H1 (cell line): ENCODE data around the gene PREX1. TPM values are rescaled to one million over a fixed set of nuclear protein-coding genes. Genes with fewer than 3 reads are reported as not detected.
A peak's percentile ranks its signal among the peaks of the same experiment; 100 is the strongest.

ENCODE experiments used
- CTCF ChIA-PET: fragments of 300-600 bp; sonication (Branson Sonifier 250); formaldehyde crosslinking; loops from one replicate; lab custom pipeline; 2021; ENCODE audit not compliant: partially characterized antibody; lab: Charles Lee
- POLR2A ChIA-PET: fragments of 300-600 bp; sonication (Branson Sonifier 250); formaldehyde crosslinking; loops from one replicate; lab custom pipeline; 2021; ENCODE audit warnings: inconsistent platforms; ENCODE audit not compliant: partially characterized antibody; lab: Charles Lee
- DNase-seq, 2 experiments: peaks; one replicate each; pipeline versions ENCODE4 v3.0.0 to v3.0.0-alpha.2; 2010 to 2022; ENCODE audit warnings: low spot score in 2 of 2, low read depth in 1 of 2, mixed read lengths in 1 of 2
- FAIRE-seq: peaks from 2 replicates; lab custom pipeline; 2011; peaks lifted over from hg19 to GRCh38; lab: Jason Lieb, UNC
- H2AFZ ChIP-seq: 2 replicates; pipeline ENCODE4 v1.8.1; 2012; ENCODE audit warnings: low read length, inconsistent platforms
- H2AK5ac ChIP-seq: 2 replicates; pipeline ENCODE4 v1.6.1; 2013; ENCODE audit warnings: low read depth, low read length
- H2BK120ac ChIP-seq: replicated peaks from 2 replicates; pipeline ENCODE3; 2013; ENCODE audit warnings: low read depth, low read length, inconsistent platforms
- H2BK12ac ChIP-seq: 2 replicates; pipeline ENCODE4 v1.6.1; 2013; ENCODE audit warnings: low read depth, low read length
- H2BK15ac ChIP-seq: 2 replicates; pipeline ENCODE4 v1.6.1; 2013; ENCODE audit warnings: low read length
- H2BK20ac ChIP-seq: 2 replicates; pipeline ENCODE4 v1.6.1; 2013; ENCODE audit warnings: low read length
- H2BK5ac ChIP-seq: 2 replicates; pipeline ENCODE4 v1.6.1; 2013; ENCODE audit warnings: low read depth, low read length
- H3K14ac ChIP-seq: 2 replicates; pipeline ENCODE4 v1.6.1; 2013; ENCODE audit warnings: inconsistent platforms; ENCODE audit not compliant: insufficient read length
- H3K18ac ChIP-seq: 2 replicates; pipeline ENCODE4 v1.6.1; 2013; ENCODE audit warnings: low read length; ENCODE audit errors: extremely low read depth
- H3K23ac ChIP-seq: 2 replicates; pipeline ENCODE4 v1.6.1; 2013; ENCODE audit warnings: inconsistent platforms; ENCODE audit not compliant: insufficient read length
- H3K23me2 ChIP-seq: 2 replicates; pipeline ENCODE4 v1.6.1; 2013; ENCODE audit warnings: low read depth, low read length
- H3K27ac ChIP-seq: 2 replicates; pipeline ENCODE4 v1.6.1; 2011; ENCODE audit warnings: low read depth, low read length, inconsistent platforms
- H3K27me3 ChIP-seq, 4 experiments: replicated peaks in 1 of 4; 1 replicate in 1 of 4; 2 replicates in 3 of 4; pipeline versions ENCODE4 v1.6.1 to v1.8.1; 2011 to 2013; ENCODE audit warnings: low read length in 3 of 4, mild to moderate bottlenecking in 3 of 4, inconsistent platforms in 2 of 4, mixed read lengths in 2 of 4, moderate library complexity in 1 of 4; ENCODE audit not compliant: control insufficient read depth in 3 of 4, insufficient read depth in 3 of 4; ENCODE audit errors: extremely low read depth in 1 of 4
- H3K36me3 ChIP-seq, 4 experiments: 2 replicates each; pipeline versions ENCODE4 v1.6.1 to v1.8.1; 2011 to 2013; ENCODE audit warnings: mild to moderate bottlenecking in 4 of 4, low read length in 3 of 4, moderate library complexity in 2 of 4, control low read depth in 1 of 4, inconsistent platforms in 1 of 4; ENCODE audit not compliant: insufficient read depth in 4 of 4, control insufficient read depth in 2 of 4
- H3K4ac ChIP-seq: replicated peaks from 2 replicates; pipeline ENCODE3; 2013; ENCODE audit warnings: low read length, low read depth, mixed read lengths, inconsistent platforms; ENCODE audit not compliant: insufficient read length
- H3K4me1 ChIP-seq, 4 experiments: replicated peaks in 1 of 4; 1 replicate in 1 of 4; 2 replicates in 3 of 4; pipeline versions ENCODE4 v1.6.1 to v1.8.1; 2011 to 2013; ENCODE audit warnings: low read length in 3 of 4, inconsistent platforms in 2 of 4, mixed read lengths in 1 of 4; ENCODE audit not compliant: insufficient read depth in 4 of 4, control insufficient read depth in 3 of 4
- H3K4me2 ChIP-seq, 2 experiments: 2 replicates each; pipeline versions ENCODE4 v1.6.1 to v1.8.1; 2011 to 2013; ENCODE audit warnings: low read depth in 2 of 2, low read length in 2 of 2, control low read depth in 1 of 2, inconsistent platforms in 1 of 2, mild to moderate bottlenecking in 1 of 2; ENCODE audit not compliant: insufficient read depth in 1 of 2
- H3K4me3 ChIP-seq, 4 experiments: fragments of 200-600, 300-600 bp in 1 of 4; sonication (generic), shearing (Covaris generic), sonication (Bioruptor Twin) in 1 of 4; 2 replicates each; pipeline versions ENCODE4 v1.5.1 to v1.8.1; 2011 to 2016; ENCODE audit warnings: low read length in 4 of 4, low read depth in 3 of 4, control low read depth in 2 of 4, inconsistent platforms in 2 of 4, mild to moderate bottlenecking in 2 of 4, mixed read lengths in 1 of 4, moderate library complexity in 1 of 4; ENCODE audit not compliant: insufficient read depth in 2 of 4; ENCODE audit errors: extremely low read depth in 1 of 4
- H3K56ac ChIP-seq: replicated peaks from 2 replicates; pipeline ENCODE3; 2013; ENCODE audit warnings: low read depth, mild to moderate bottlenecking, mixed read lengths, low read length, inconsistent platforms; ENCODE audit not compliant: insufficient read length
- H3K79me1 ChIP-seq: 2 replicates; pipeline ENCODE4 v1.6.1; 2013; ENCODE audit warnings: low read depth, low read length, control low read depth
- H3K79me2 ChIP-seq, 2 experiments: 2 replicates each; pipeline versions ENCODE4 v1.6.1 to v1.8.1; 2012 to 2013; ENCODE audit warnings: low read length in 2 of 2, mild to moderate bottlenecking in 2 of 2, inconsistent platforms in 1 of 2; ENCODE audit not compliant: insufficient read depth in 2 of 2, control insufficient read depth in 1 of 2
- H3K9ac ChIP-seq, 4 experiments: replicated peaks in 1 of 4; 1 replicate in 1 of 4; 2 replicates in 3 of 4; pipeline versions ENCODE4 v1.6.1 to v1.8.1; 2011 to 2013; ENCODE audit warnings: low read depth in 3 of 4, low read length in 3 of 4, control low read depth in 2 of 4, mild to moderate bottlenecking in 2 of 4, moderate library complexity in 2 of 4, inconsistent platforms in 1 of 4; ENCODE audit errors: extremely low read depth in 1 of 4
- H3K9me3 ChIP-seq, 2 experiments: 2 replicates each; pipeline versions ENCODE4 v1.6.1 to v1.8.1; 2012 to 2013; ENCODE audit warnings: mild to moderate bottlenecking in 2 of 2, moderate library complexity in 2 of 2, control low read depth in 1 of 2, inconsistent platforms in 1 of 2, low read depth in 1 of 2, low read length in 1 of 2, mixed read lengths in 1 of 2; ENCODE audit not compliant: insufficient read depth in 2 of 2
- H4K20me1 ChIP-seq, 2 experiments: replicated peaks in 1 of 2; 2 replicates each; pipeline versions ENCODE3 to v1.8.1; 2011 to 2013; ENCODE audit warnings: inconsistent platforms in 2 of 2, low read length in 2 of 2, mild to moderate bottlenecking in 1 of 2; ENCODE audit not compliant: insufficient read depth in 2 of 2, control insufficient read depth in 1 of 2
- H4K5ac ChIP-seq: 2 replicates; pipeline ENCODE4 v1.6.1; 2013; ENCODE audit warnings: low read length, low read depth, mixed read lengths, inconsistent platforms; ENCODE audit not compliant: insufficient read length
- H4K8ac ChIP-seq: 2 replicates; pipeline ENCODE4 v1.8.0; 2013; ENCODE audit warnings: mild to moderate bottlenecking, moderate library complexity, low read length, inconsistent platforms; ENCODE audit not compliant: insufficient read depth; ENCODE audit errors: extremely low read depth
- H4K91ac ChIP-seq: replicated peaks from 2 replicates; pipeline ENCODE3; 2013; ENCODE audit warnings: low read length, mixed read lengths, inconsistent platforms; ENCODE audit not compliant: insufficient read length
- WGBS, 2 experiments: shearing (Covaris generic) in 1 of 2; methylation state at CpG; one replicate each; pipeline versions ENCODE4 v1.1.6 to v1.1.7; 2013 to 2015; ENCODE audit warnings: low lambda C conversion rate in 2 of 2, mixed read lengths in 2 of 2, inconsistent platforms in 1 of 2, low coverage in 1 of 2, missing lambda C conversion rate in 1 of 2; ENCODE audit not compliant: insufficient replicate concordance in 2 of 2, insufficient coverage in 1 of 2, insufficient read length in 1 of 2; ENCODE audit errors: extremely low coverage in 1 of 2, missing lambda C conversion rate in 1 of 2; 5-methylcytosine and 5-hydroxymethylcytosine counted together
- polyA plus RNA-seq, 7 experiments: library from polyadenylated mRNA; depleted of rRNA in 3 of 7; stranded (reverse) in 5 of 7; unstranded in 2 of 7; fragments of >200 nt in 5 of 7; fragments of 200-250 nt in 2 of 7; gene quantifications; 1 replicate in 5 of 7; 2 replicates in 1 of 7; 4 replicates in 1 of 7; pipeline versions ENCODE4 v1.2.1 to v1.2.3, GENCODE V29; 2011 to 2013; ENCODE audit warnings: missing spikeins in 2 of 7, mixed read lengths in 2 of 7
- total RNA-seq: library from RNA; stranded (reverse); fragmentation: NEBNext Ultra II Directional; extraction: Animal tissue kit (Norgen Biotek cat#: 25700); gene quantifications from 2 replicates; pipeline ENCODE4 v1.2.1, GENCODE V29; 2021

PREX1 gene
- total and polyA plus RNA-seq, 2 of the 8 experiments (the other 6 are each of a cell fraction or from before 2014, with no cell fraction given), result 10.7 to 12.8 TPM

DNA sequence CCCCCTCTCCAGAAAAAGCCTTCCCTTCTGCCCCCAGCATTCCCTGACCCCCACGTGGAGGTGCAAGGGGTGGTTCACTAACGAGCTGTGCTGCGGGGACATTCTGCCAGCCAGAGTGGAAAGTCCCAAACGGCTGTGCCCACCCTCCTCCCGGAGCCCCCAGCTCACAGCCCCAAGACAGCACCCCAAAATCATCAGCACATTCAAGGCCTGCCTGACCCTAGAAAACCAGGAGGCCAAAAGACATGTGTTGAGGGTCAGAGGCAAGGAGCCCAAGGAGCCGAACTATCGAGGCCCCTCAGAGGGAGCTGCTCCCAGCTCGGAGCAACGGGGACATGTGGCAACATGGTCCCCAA, 197.9 kb downstream of the PREX1 start:
- peak overlapping the region; percentile 1; the same call in 1 of the 2 replicates for H4K8ac ChIP-seq
- no peak overlapping the region; the same call in 1 of the 2 replicates for H3K18ac ChIP-seq
- no peak overlapping the region for H3K27ac ChIP-seq
- H2BK120ac ChIP-seq, result no peak overlapping the region
- no peak overlapping the region for H3K9ac ChIP-seq
- no peak overlapping the region for H3K23ac ChIP-seq
- H2BK5ac ChIP-seq, result no peak overlapping the region
- 94% methylated on average over 9 of the region's 9 CpGs; no CpG with 5 or more reads in 1 of the 2 experiments for WGBS, 2 experiments
- no peak overlapping the region for H2BK12ac ChIP-seq
- DNase-seq (no peak), FAIRE-seq (no peak)
- H3K4me1 ChIP-seq, result peaks cover 0 to 6% (median 2%) of the 10 kb centered on the region in 4 experiments; a peak in 4 of 7 replicates
- no peak overlapping the region for H4K91ac ChIP-seq
- peaks cover 4% of the 10 kb centered on the region; the same call in 1 of the 2 replicates for H3K23me2 ChIP-seq
- H2AFZ ChIP-seq, result no peak overlapping the region
- H3K36me3 ChIP-seq, result no peaks in the 10 kb centered on the region
- no peaks in the 10 kb centered on the region for H3K9me3 ChIP-seq
- no peak overlapping the region for H3K4me3 ChIP-seq
- no peaks in the 10 kb centered on the region for H4K20me1 ChIP-seq
- no peak overlapping the region for H2BK20ac ChIP-seq
- no peak overlapping the region for H3K56ac ChIP-seq
- no peaks in the 10 kb centered on the region for H3K79me1 ChIP-seq
- H3K4me2 ChIP-seq, result no peak overlapping the region
- H3K4ac ChIP-seq, result no peak overlapping the region
- POLR2A ChIA-PET, result no interaction called here
- CTCF ChIA-PET, result interaction anchor here (0.6 to 3.2 kb wide), 5 partner anchors 9 to 252 kb away, joined by 3 to 15 read pairs (median 4); no protein-coding TSS in a partner anchor
- no peaks in the 10 kb centered on the region for H3K79me2 ChIP-seq
- H2BK15ac ChIP-seq, result no peak overlapping the region
- no peaks in the 10 kb centered on the region for H3K27me3 ChIP-seq
- H3K14ac ChIP-seq, result no peak overlapping the region
- no peak overlapping the region for H2AK5ac ChIP-seq
- H4K5ac ChIP-seq, result no peak overlapping the region
